HepG2 (cell line): ENCODE measurements around the gene PCSK6. TPM values are rescaled to one million over a fixed set of nuclear protein-coding genes. Genes with fewer than 3 reads are reported as not detected.

Experiments
- ATRX ChIP-seq: sonication (generic); formaldehyde crosslinking; IDR thresholded peaks from 2 replicates; pipeline ENCODE4 v1.4.0; 2020; ENCODE audit warnings: missing genetic modification reagents, borderline replicate concordance
- CBX2 ChIP-seq, 2 experiments: fragments of 200-600 bp in 1 of 2; sonication (generic); formaldehyde crosslinking in 1 of 2; IDR thresholded peaks; 2 replicates each; pipeline versions ENCODE4 v1.7.0 to v1.8.1; 2018 to 2022; ENCODE audit warnings: low read depth in 2 of 2, low read length in 1 of 2, mild to moderate bottlenecking in 1 of 2, missing genetic modification reagents in 1 of 2
- KIAA2018 ChIP-seq: sonication (generic); formaldehyde crosslinking; IDR thresholded peaks from 2 replicates; pipeline ENCODE4 v1.5.0; 2020; ENCODE audit warnings: mild to moderate bottlenecking, missing genetic modification reagents, borderline replicate concordance
- KLF11 ChIP-seq: IDR thresholded peaks from 2 replicates; pipeline ENCODE4 v1.6.1; 2016; ENCODE audit warnings: missing compliant biosample characterization
- NFE2 ChIP-seq: sonication (generic); formaldehyde crosslinking; IDR thresholded peaks from 2 replicates; pipeline ENCODE4 v1.4.0; 2020; ENCODE audit warnings: missing genetic modification reagents
- ZBTB10 ChIP-seq: sonication (generic); formaldehyde crosslinking; IDR thresholded peaks from 2 replicates; pipeline ENCODE4 v1.4.0; 2020; ENCODE audit warnings: missing genetic modification reagents, borderline replicate concordance
- ZIK1 ChIP-seq: sonication (generic); formaldehyde crosslinking; IDR thresholded peaks from 2 replicates; pipeline ENCODE4 v1.5.0; 2020; ENCODE audit warnings: mild to moderate bottlenecking, low read depth, missing genetic modification reagents, borderline replicate concordance
- ZNF687 ChIP-seq: sonication (generic); formaldehyde crosslinking; IDR thresholded peaks from 2 replicates; pipeline ENCODE4 v1.5.1; 2020; ENCODE audit warnings: mild to moderate bottlenecking, missing genetic modification reagents, moderate library complexity
- ZNF768 ChIP-seq: sonication (generic); formaldehyde crosslinking; IDR thresholded peaks from 2 replicates; pipeline ENCODE4 v1.4.0; 2020; ENCODE audit warnings: missing genetic modification reagents
- polyA plus RNA-seq, 8 experiments: library from polyadenylated mRNA; depleted of rRNA in 3 of 8; stranded (reverse) in 7 of 8; unstranded in 1 of 8; fragments of >200 nt; fragmentation: Illumina TruSeq in 4 of 8; extraction: Trizol in 4 of 8; gene quantifications; 2 replicates each; pipeline versions ENCODE4 v1.2.1 to v1.2.3, GENCODE V29; 2011 to 2016; ENCODE audit warnings: low read depth in 4 of 8, missing spikeins in 1 of 8, mixed read lengths in 1 of 8; ENCODE audit not compliant: insufficient read depth in 1 of 8
- total RNA-seq, 5 experiments: library from RNA; depleted of rRNA; stranded (reverse); fragments of >200 nt; fragmentation: Illumina TruSeq; extraction: Trizol; gene quantifications; 2 replicates each; pipeline ENCODE4 v1.2.3, GENCODE V29; 2016; ENCODE audit warnings: low read depth in 1 of 5

PCSK6 gene
- total and polyA plus RNA-seq, 2 of the 13 experiments (the other 11 are each of a cell fraction or from before 2014, with no cell fraction given) = 56.5 to 155 TPM

DNA sequence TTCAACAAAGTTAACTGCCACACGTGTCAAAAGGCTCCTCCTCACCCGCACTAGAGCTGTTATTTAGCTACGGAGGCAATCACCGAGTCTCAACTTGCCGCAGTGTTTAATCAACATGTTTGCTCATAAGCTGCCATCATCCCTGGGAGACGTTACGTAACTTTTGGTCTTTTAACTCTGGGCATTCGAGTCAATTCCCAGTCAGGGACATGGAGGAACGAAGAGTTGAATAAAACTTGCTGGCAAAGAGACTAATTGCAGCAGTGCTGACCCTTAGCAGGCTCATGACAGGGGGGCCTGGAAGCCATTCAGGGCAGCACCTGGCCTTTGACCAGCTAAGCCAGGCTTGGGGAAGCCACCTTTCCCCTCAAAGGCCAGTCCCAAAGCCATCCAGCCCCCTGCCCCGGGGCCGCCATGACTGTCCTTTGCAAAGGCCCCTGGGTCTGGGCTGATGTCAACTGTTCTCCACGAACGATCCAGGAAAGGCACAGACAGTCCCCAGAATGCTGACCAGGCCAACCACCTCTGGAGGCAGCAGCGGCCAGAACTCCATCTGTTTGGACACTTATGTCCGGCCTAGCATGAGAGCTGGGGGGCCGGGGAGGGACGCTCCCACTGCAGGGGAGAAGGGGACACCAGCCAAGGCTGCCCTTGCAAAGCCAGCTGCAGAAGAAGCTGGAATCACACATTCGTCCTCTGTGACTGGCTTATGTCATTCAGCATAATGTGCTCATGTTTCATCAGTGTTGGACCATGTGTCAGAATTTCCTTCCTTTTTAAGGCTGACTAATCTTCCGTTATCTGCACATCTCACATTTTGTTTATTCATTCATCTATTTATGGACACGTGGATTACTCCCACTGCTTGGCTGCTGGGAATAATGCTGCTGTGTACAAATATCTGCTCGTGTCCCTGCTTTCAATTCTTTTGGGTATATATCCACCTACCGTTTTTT is 43.7 kb downstream of the PCSK6 start (continued):
- TF ChIP-seq ZNF687 (CRISPR knock-in tag) (peak; percentile 92), ZNF768 (CRISPR knock-in tag) (no peak), CBX2 (IDR thresholded peaks at IDR 0.05; ENCODE audit: low read depth, low read length) (no peak), CBX2 (CRISPR knock-in tag; IDR thresholded peaks at IDR 0.05; ENCODE audit: low read depth) (no peak), NFE2 (CRISPR knock-in tag) (no peak), ATRX (CRISPR knock-in tag) (no peak), KLF11 (CRISPR knock-in tag) (peak; percentile 77; the same call in 1 of the 2 replicates), KIAA2018 (CRISPR knock-in tag) (peak; percentile 63; the same call in 1 of the 2 replicates), ZBTB10 (no peak), ZIK1 (CRISPR knock-in tag) (no peak)
